Choroid plexus epithelial cell (primary cell): ENCODE results near the gene PELO.

Experiments used
- DNase-seq: peaks from one replicate; pipeline ENCODE4 v3.0.0-alpha.2; 2010; ENCODE audit warnings: low read depth
- H3K4me3 ChIP-seq: 2 replicates; pipeline ENCODE4 v1.5.1; 2011; ENCODE audit warnings: low read depth, mild to moderate bottlenecking, control low read depth, low read length, moderate library complexity
- TF ChIP-seq, protein P1 (sequence below): conservative IDR thresholded peaks from 2 replicates; pipeline ENCODE4 v1.5.1; 2011; ENCODE audit warnings: low read depth, mild to moderate bottlenecking, control low read depth, inconsistent platforms, low read length, moderate library complexity

Gene PELO

DNA sequence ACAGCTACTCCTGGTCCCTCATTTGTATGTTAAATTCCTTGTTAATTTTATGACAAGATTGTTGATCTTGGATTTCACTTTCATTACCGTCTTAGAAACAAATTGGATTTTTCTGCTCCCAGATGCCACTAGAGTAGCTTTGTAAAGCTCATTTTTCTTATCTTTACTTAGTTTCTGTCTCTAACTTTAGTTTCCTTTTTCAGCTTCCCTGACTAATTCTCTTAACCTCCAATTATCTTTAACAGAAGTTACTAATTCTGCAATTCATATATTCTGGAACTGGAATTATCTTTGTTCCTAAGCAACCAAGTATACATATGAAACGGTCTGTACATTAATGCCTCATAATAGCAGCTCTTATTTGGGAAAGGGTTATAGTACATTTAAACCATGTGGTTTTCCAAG, 16.7 kb downstream of the PELO start:
- no peak for DNase-seq
- H3K4me3 ChIP-seq = peak overlapping the region; percentile 26
- TF ChIP-seq, protein P1, sequence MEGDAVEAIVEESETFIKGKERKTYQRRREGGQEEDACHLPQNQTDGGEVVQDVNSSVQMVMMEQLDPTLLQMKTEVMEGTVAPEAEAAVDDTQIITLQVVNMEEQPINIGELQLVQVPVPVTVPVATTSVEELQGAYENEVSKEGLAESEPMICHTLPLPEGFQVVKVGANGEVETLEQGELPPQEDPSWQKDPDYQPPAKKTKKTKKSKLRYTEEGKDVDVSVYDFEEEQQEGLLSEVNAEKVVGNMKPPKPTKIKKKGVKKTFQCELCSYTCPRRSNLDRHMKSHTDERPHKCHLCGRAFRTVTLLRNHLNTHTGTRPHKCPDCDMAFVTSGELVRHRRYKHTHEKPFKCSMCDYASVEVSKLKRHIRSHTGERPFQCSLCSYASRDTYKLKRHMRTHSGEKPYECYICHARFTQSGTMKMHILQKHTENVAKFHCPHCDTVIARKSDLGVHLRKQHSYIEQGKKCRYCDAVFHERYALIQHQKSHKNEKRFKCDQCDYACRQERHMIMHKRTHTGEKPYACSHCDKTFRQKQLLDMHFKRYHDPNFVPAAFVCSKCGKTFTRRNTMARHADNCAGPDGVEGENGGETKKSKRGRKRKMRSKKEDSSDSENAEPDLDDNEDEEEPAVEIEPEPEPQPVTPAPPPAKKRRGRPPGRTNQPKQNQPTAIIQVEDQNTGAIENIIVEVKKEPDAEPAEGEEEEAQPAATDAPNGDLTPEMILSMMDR = no peak

DNA sequence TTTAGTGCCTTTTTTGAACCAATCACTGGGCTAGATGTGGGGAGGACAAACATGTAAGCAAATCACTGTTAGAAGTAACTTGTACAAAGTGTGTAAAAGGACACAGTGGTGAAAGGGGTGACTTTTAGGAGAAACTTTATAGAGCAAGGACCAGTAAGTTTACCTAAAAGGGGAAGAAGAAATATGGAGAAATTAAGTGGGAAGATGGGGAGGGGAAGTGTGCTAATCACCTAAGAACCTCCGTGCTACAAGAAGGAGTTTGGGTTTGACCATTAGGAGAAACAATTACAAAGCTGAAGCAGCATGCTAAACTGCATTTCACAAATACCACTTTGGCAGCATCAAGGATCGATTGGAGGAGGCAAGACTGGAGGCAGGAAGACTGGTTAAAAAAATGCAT, 17.3 kb downstream of the PELO start:
- DNase-seq = no peak
- H3K4me3 ChIP-seq = no peak overlapping the region
- TF ChIP-seq, protein P1 = no peak

DNA sequence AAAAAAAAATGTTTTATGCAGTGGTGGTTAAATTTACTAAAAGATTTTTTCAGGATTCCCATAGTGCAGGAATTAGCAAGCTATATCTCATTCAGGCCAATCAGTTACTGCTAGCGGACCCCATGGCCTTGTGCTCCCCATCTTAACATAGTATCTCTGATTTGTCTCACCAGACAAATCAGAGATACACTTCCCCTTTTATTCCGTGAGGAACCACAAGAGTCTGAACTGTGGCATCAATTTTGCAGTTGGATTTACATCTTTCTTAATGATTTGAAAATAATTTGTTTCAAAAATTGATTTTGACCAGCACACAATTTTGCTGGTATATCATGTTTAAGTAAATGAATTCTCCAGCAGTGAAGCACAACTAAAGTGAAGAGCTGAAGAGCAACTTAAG, 17.9 kb downstream of the PELO start:
- no peak overlapping the region for H3K4me3 ChIP-seq
- TF ChIP-seq, protein P1 = no peak
- no peak for DNase-seq

DNA sequence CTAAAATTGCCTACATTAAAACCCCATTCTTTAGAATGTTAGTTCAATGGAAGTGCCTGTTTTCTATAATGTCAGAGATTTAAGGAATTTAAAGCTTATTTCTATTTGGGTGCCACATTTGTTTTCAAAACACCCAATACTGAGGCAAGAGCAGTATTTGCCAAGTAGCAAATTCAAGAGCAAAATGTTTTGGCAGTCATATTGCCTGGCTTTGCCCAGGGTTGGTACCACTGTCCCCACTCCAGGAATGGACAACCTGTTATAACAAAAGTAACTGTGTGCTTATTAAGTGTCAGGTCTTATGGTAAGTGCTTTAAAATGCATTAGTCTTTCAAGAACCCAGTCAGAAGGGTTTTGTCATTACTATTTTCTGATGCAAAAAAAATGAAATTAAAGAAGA, 19.3 kb downstream of the PELO start:
- no peak overlapping the region for H3K4me3 ChIP-seq
- TF ChIP-seq, protein P1 = no peak
- no peak for DNase-seq

DNA sequence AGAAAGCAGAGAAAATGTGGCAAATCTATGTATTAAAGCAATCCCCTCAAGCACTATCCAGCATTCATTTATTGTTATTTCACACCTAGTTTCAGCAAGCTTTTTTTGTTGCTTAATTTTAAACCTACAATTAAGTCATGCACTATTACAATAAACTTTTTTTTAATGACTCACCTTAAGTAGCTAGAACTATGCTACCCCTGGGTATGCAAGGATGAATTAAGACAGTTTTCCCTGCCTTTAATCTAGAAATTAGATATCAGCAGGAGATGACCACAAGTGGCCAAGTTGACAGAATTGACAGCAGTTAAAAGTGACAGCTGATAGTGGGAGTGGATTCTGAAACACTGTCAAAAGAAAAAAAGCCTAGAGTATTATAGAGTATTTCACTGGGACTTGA, 20.0 kb downstream of the PELO start:
- no peak overlapping the region for H3K4me3 ChIP-seq
- TF ChIP-seq, protein P1 = no peak
- DNase-seq = no peak

DNA sequence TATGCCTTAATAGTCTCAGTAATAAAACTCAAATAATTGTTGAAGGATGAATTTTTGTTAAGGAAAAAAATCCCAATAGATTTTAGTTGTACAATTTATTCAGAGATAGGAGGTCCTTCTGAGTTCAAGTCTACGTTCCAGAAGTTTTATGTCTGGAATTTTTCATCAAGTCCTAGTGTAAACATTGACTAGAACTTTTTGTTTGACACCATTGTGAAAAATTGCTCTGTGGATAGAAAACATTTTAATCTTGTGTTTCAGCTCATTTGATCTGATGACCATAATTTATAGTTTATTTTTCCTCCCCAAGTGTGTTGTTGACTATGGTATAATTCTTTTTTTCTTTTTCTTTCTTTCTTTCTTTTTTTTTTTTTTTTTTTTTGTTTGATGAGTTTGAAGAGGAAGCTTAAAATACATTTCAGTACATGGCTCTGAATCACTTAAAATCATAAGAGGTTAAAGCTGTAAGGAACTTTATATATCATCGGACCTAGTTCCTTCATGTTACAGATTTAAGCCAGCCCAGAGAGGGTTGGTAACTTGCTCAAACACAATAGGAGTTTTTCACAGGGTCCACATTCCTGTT, 20.7 kb downstream of the PELO start:
- TF ChIP-seq, protein P1 = no peak
- no peak overlapping the region for H3K4me3 ChIP-seq
- DNase-seq = peak; percentile 66

DNA sequence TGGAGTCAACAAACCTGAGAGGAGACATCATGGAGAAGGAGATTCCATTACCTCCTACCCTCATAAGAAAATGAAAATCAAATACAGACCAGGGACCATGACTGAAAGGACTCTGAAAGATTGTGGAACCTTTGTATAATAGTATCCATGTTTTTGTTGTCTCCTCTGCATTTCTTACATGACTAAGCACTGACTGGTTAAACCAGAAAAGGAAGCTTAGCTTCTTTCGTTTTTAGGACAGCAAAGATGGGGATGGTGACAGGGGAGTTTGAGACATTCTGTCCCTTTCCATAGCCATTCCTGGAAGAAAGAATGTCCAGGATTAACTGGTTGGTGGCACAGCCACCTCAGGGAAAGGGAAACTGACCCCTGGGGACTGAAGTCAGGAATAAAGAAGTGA, 22.2 kb downstream of the PELO start:
- peak; percentile 61 for DNase-seq
- no peak overlapping the region for H3K4me3 ChIP-seq
- TF ChIP-seq, protein P1 = no peak
